Endodermal cell (in vitro differentiated cells): ENCODE measurements around the gene MRNIP. TPM values are rescaled to one million over a fixed set of nuclear protein-coding genes. Genes with fewer than 3 reads are reported as not detected.

Experiments used
- DNase-seq: peaks from one replicate; pipeline ENCODE4 v3.0.0-alpha.2; 2017
- H3K27ac ChIP-seq: 2 replicates; pipeline ENCODE4 v1.5.1; 2013; ENCODE audit warnings: mild to moderate bottlenecking, low read depth, low read length, moderate library complexity
- H3K27me3 ChIP-seq: 2 replicates; pipeline ENCODE4 v1.6.1; 2013; ENCODE audit warnings: mild to moderate bottlenecking, low read length, moderate library complexity; ENCODE audit not compliant: insufficient read depth, control insufficient read depth, poor library complexity, severe bottlenecking
- H3K36me3 ChIP-seq: 2 replicates; pipeline ENCODE4 v1.7.0; 2013; ENCODE audit warnings: mild to moderate bottlenecking, low read length, moderate library complexity; ENCODE audit not compliant: control insufficient read depth, insufficient read depth
- H3K4me1 ChIP-seq: one replicate; pipeline ENCODE4 v1.7.0; 2013; ENCODE audit warnings: low read length; ENCODE audit not compliant: control insufficient read depth, insufficient read depth
- H3K4me3 ChIP-seq: 2 replicates; pipeline ENCODE4 v1.5.1; 2013; ENCODE audit warnings: mild to moderate bottlenecking, low read length, moderate library complexity
- H3K9ac ChIP-seq: 2 replicates; pipeline ENCODE4 v1.6.1; 2013; ENCODE audit warnings: mild to moderate bottlenecking, low read length, moderate library complexity; ENCODE audit not compliant: poor library complexity, severe bottlenecking; ENCODE audit errors: extremely low read depth
- H3K9me3 ChIP-seq: 2 replicates; pipeline ENCODE4 v1.6.1; 2013; ENCODE audit warnings: mild to moderate bottlenecking, low read length, moderate library complexity; ENCODE audit not compliant: control insufficient read depth
- H3K27ac Mint-ChIP-seq: 2 replicates; pipeline ENCODE4 v1.8.0; 2020; ENCODE audit warnings: mixed read lengths
- H3K27me3 Mint-ChIP-seq: 2 replicates; pipeline ENCODE4 v1.8.0; 2021; ENCODE audit warnings: mild to moderate bottlenecking, mixed read lengths; ENCODE audit not compliant: insufficient read depth
- H3K36me3 Mint-ChIP-seq: 2 replicates; pipeline ENCODE4 v1.8.0; 2020; ENCODE audit warnings: low read depth, mixed read lengths
- H3K4me1 Mint-ChIP-seq: 2 replicates; pipeline ENCODE4 v1.8.0; 2020; ENCODE audit warnings: mixed read lengths
- H3K4me3 Mint-ChIP-seq: 2 replicates; pipeline ENCODE4 v1.8.0; 2020; ENCODE audit warnings: mild to moderate bottlenecking, moderate library complexity, mixed read lengths
- H3K9me3 Mint-ChIP-seq: 2 replicates; pipeline ENCODE4 v1.8.0; 2020; ENCODE audit warnings: mild to moderate bottlenecking, mixed read lengths
- WGBS, 2 experiments: methylation state at CpG; one replicate each; pipeline versions ENCODE4 v1.1.5 to v1.1.7; 2013; ENCODE audit warnings: missing lambda C conversion rate in 2 of 2, mixed read lengths in 1 of 2; ENCODE audit not compliant: insufficient coverage in 1 of 2, insufficient read length in 1 of 2; 5-methylcytosine and 5-hydroxymethylcytosine counted together
- total RNA-seq, 2 donors: library from RNA; stranded (reverse); fragmentation: NEBNext Ultra II Directional in 1 of 2; extraction: Animal tissue kit (Norgen Biotek cat#: 25700) in 1 of 2; gene quantifications; 2 replicates in 1 of 2; 3 replicates in 1 of 2; pipeline ENCODE4 v1.2.1, GENCODE V29; 2021
- TF ChIP-seq, protein P1 (sequence below): fragments of 200-600 bp; sonication (generic); conservative IDR thresholded peaks from 2 replicates; pipeline ENCODE4 v1.5.0; 2021; ENCODE audit warnings: antibody characterized with exemption, mild to moderate bottlenecking

The MRNIP gene
- total RNA-seq, 2 donors from 2014 or later: 45.8 to 55.3 TPM

GRCh38 chr5:179812997-179813607 lies 45.5 kb downstream of the MRNIP start:
- H3K36me3 Mint-ChIP-seq: peaks cover 37% of the 10 kb centered on the region
- peaks cover 3% of the 10 kb centered on the region for H3K4me1 Mint-ChIP-seq
- peaks cover 4% of the 10 kb centered on the region for H3K27me3 Mint-ChIP-seq
- no peak overlapping the region for H3K4me3 Mint-ChIP-seq
- whole genome bisulfite sequencing, 2 experiments: 80 to 93% methylated on average over 4 to 5 of the region's 5 CpGs
- no peaks in the 10 kb centered on the region for H3K27me3 ChIP-seq
- H3K4me3 ChIP-seq: no peak overlapping the region
- no peak for DNase-seq
- no peak overlapping the region for H3K27ac ChIP-seq
- H3K27ac Mint-ChIP-seq: no peak overlapping the region
- H3K4me1 ChIP-seq: peaks cover 2% of the 10 kb centered on the region
- no peaks in the 10 kb centered on the region for H3K9me3 ChIP-seq
- no peaks in the 10 kb centered on the region for H3K9me3 Mint-ChIP-seq
- no peak overlapping the region for H3K9ac ChIP-seq
- TF ChIP-seq, protein P1, sequence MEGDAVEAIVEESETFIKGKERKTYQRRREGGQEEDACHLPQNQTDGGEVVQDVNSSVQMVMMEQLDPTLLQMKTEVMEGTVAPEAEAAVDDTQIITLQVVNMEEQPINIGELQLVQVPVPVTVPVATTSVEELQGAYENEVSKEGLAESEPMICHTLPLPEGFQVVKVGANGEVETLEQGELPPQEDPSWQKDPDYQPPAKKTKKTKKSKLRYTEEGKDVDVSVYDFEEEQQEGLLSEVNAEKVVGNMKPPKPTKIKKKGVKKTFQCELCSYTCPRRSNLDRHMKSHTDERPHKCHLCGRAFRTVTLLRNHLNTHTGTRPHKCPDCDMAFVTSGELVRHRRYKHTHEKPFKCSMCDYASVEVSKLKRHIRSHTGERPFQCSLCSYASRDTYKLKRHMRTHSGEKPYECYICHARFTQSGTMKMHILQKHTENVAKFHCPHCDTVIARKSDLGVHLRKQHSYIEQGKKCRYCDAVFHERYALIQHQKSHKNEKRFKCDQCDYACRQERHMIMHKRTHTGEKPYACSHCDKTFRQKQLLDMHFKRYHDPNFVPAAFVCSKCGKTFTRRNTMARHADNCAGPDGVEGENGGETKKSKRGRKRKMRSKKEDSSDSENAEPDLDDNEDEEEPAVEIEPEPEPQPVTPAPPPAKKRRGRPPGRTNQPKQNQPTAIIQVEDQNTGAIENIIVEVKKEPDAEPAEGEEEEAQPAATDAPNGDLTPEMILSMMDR: no peak
- peaks cover 39% of the 10 kb centered on the region for H3K36me3 ChIP-seq

DNA sequence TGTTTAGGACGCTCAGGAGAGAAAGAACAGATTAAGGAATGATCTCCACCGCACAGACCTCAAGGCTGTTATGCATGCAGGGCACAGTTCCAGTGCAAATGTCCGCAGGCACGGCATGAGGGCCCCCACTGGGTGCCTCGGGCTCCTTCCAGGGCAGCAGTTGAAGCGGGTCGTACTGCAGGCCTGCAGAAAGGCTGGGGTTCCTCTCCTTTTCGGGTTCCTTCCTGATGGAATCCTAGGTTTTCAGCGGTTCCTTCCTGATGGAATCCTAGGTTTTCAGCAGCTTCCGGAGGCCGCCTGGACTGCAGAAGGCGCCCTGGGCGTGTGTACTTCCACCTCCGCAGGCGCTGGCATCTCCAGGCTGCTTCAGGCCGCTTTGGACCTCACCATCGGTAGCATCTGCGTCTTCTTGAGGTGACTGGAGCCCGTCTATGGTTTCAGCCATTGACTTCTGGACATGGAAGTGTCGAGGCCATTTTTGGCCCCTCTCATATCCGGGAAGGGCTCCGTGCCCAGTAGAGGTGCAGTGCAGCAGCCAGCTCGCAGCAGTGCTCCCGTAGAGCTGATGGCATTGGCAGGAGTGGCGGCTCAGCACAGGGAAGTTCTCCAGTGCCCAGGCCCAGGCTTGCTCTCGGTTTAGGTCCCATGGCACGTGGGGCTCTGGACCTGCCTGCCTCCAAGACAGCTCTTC lies 46.3 kb downstream of the MRNIP start:
- Histone ChIP-seq H3K27ac (no peak overlapping the region), H3K4me1 (peaks cover 2% of the 10 kb centered on the region), H3K4me3 (no peak overlapping the region), H3K9me3 (no peaks in the 10 kb centered on the region), H3K27me3 (no peaks in the 10 kb centered on the region), H3K9ac (no peak overlapping the region), H3K36me3 (peaks cover 39% of the 10 kb centered on the region)
- DNase-seq: no peak
- Mint-ChIP-seq H3K27me3 (peaks cover 4% of the 10 kb centered on the region), H3K27ac (no peak overlapping the region), H3K9me3 (no peaks in the 10 kb centered on the region), H3K4me1 (no peaks in the 10 kb centered on the region), H3K36me3 (peaks cover 37% of the 10 kb centered on the region), H3K4me3 (no peak overlapping the region)
- TF ChIP-seq, protein P1: no peak
- WGBS, 2 experiments: 95 to 97% methylated on average over 22 to 27 of the region's 27 CpGs

GRCh38 chr5:179806250-179807048 lies 52.2 kb downstream of the MRNIP start, which contains the start of gene MGAT4B:
MGAT4B (minus strand) TSS chr5:179806866; CDS start chr5:179806583, 283 bp downstream.
- Mint-ChIP-seq H3K4me1 (peaks cover 13% of the 10 kb centered on the region), H3K27ac (peak within 1 kb of the TSS; percentile 39), H3K9me3 (no peaks in the 10 kb centered on the region), H3K27me3 (no peaks in the 10 kb centered on the region), H3K36me3 (peaks cover 10% of the 10 kb centered on the region), H3K4me3 (peak within 1 kb of the TSS; percentile 73)
- Histone ChIP-seq H3K36me3 (peaks cover 7% of the 10 kb centered on the region), H3K27ac (no peak within 1 kb of the TSS), H3K9me3 (no peaks in the 10 kb centered on the region), H3K4me3 (peak within 1 kb of the TSS; percentile 78), H3K27me3 (no peaks in the 10 kb centered on the region), H3K9ac (peak within 1 kb of the TSS; percentile 18), H3K4me1 (peaks cover 2% of the 10 kb centered on the region)
- TF ChIP-seq, protein P1: no peak
- DNase-seq: peak; percentile 86
- WGBS, 2 experiments: 0 to 1% methylated on average over 15 to 108 of the region's 108 CpGs
